D721Med (cell line): ENCODE measurements around the gene TSPAN31.
A peak's percentile ranks its signal among the peaks of the same experiment; 100 is the strongest.

ENCODE experiments used
- DNase-seq: peaks from one replicate; pipeline ENCODE4 v3.0.0; 2011; ENCODE audit warnings: low spot score; ENCODE audit not compliant: insufficient read length
- FAIRE-seq: peaks from 2 replicates; lab custom pipeline; 2011; peaks lifted over from hg19 to GRCh38; lab: Jason Lieb, UNC
- TF ChIP-seq, protein P1 (sequence below): IDR thresholded peaks from 2 replicates; pipeline ENCODE4 v1.5.1; 2012; ENCODE audit warnings: mild to moderate bottlenecking, control low read depth; ENCODE audit not compliant: insufficient read depth; ENCODE audit errors: missing control alignments

TSPAN31 gene

GRCh38 chr12:57762463-57762862 lies 17.6 kb downstream of the TSPAN31 start:
- peak; percentile 92 for FAIRE-seq
- peak; percentile 56 for DNase-seq
- TF ChIP-seq, protein P1, sequence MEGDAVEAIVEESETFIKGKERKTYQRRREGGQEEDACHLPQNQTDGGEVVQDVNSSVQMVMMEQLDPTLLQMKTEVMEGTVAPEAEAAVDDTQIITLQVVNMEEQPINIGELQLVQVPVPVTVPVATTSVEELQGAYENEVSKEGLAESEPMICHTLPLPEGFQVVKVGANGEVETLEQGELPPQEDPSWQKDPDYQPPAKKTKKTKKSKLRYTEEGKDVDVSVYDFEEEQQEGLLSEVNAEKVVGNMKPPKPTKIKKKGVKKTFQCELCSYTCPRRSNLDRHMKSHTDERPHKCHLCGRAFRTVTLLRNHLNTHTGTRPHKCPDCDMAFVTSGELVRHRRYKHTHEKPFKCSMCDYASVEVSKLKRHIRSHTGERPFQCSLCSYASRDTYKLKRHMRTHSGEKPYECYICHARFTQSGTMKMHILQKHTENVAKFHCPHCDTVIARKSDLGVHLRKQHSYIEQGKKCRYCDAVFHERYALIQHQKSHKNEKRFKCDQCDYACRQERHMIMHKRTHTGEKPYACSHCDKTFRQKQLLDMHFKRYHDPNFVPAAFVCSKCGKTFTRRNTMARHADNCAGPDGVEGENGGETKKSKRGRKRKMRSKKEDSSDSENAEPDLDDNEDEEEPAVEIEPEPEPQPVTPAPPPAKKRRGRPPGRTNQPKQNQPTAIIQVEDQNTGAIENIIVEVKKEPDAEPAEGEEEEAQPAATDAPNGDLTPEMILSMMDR = no peak

- FAIRE-seq = no peak
- TF ChIP-seq, protein P1 = no peak
- no peak for DNase-seq
Measured at GRCh38 chr12:57763881-57764661, 19.2 kb downstream of the TSPAN31 start.

DNA sequence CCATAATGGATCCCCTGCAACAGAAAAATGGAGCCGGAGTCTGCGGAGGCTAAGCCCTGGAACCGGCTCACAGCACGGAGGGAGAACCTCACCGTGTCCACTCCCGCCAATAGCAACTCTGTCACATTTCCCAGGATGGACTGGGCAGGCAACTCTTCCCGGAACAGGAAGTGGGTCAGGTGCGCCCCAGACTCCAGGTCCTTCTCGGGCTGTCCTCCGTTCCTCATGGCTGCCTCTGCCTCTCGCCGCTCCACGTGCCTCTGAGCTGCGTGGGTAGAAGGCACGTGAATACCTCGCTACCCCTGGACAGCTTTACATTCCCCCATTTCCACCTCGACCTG lies 19.8 kb downstream of the TSPAN31 start:
- TF ChIP-seq, protein P1 = no peak
- DNase-seq (no peak), FAIRE-seq (no peak)

DNA sequence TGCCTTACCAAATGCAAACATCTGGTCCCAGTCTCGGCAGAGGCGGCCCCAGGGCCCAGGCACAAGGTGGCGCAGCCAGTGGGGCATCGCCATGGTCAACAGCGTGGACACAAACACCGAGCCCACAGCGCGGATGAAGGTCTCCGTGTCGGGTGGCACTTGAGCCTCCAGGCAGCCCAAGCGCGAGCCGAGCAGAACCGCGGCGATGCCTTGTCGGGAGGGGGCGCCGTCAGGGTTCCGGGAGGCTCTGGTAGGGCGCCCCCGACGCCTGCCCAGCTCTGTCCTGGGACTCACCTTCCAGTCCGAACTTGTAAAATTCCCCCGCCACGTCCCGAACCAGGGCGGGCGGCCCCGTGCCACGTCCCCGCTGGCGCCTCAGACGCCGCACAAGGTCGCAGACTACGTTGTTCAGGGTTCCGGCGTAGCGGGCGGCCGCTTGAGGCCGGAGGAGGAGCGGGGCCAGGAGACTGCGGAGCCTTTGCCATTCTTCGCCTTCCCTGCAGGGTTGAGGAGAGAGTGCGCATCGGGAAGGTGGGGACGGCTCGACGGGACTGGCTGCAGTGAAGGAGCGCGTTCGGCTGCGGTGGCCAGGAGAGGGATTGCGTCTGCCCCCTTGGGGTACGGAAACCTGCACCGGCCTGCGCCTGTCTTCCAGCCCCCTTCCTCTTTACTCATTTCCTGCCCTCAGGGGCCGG lies 20.3 kb downstream of the TSPAN31 start:
- DNase-seq (no peak), FAIRE-seq (no peak)
- TF ChIP-seq, protein P1 = no peak

- FAIRE-seq (no peak), DNase-seq (no peak)
- TF ChIP-seq, protein P1 = no peak
Measured at GRCh38 chr12:57765698-57766463, 21.0 kb downstream of the TSPAN31 start.

DNA sequence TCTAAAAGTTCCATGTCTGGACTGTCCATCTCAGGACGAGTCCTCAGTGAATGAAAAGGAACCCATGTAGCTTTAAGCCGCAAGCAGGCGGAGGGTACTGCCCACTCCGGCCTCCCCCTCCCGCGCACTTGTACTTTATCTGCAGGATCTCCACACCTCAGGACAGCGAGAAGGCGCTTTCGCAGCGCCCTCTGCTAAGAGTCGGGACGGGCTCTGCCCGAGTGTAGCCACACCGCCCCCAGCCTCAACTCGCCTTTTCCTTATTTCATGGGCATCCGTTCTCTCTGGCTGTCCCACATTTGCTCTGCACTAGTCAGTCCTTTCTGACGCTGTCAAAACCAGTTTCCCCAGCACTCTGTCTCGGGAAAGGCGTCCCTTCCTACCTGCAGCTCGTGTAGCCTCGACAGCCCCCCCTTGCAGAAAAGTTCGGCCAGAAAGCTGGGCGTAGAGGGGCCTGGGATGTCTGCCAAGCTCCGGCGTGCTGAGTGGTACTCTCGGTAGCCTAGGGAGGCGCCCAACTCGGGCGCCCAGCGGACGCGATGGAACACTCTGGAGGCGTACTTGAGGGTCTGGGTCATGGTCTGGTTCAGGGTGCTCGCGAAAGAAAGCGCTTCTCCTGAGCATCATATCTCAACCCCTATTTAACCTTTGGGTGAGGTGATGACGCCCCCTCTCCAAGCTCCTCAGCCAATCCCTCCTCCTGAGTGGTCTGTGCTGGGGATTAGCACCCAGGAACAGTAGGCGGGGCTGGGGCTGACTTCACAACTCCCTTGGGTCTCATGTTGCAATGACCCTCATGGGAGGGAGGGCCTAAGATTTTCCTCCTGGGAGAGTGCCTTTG lies 21.8 kb downstream of the TSPAN31 start, which contains the start of gene CYP27B1:
Gene CYP27B1, minus strand, starts transcription at position 615 of the 841 bp plus-strand sequence. Its CDS starts 37 bp downstream, at position 578.
- DNase-seq = peak; percentile 78
- TF ChIP-seq, protein P1 = no peak
- peak; percentile 38 for FAIRE-seq
